Activated CD8-positive, alpha-beta memory T cell treated with anti-CD3 and anti-CD28 coated beads for 4 hours (primary cell): ENCODE data around the gene PDGFRB.

Source experiments
- DNase-seq, 2 donors: peaks; one replicate each; pipeline ENCODE4 v3.0.0-alpha.2; 2020; ENCODE audit warnings: low read depth in 2 of 2

Gene PDGFRB

GRCh38 chr5:150181766-150182545 is 26.3 kb upstream of the PDGFRB start:
- no peak for DNase-seq

GRCh38 chr5:150181027-150181426 is 25.4 kb upstream of the PDGFRB start:
- DNase-seq: no peak

- DNase-seq: no peak
Measured at GRCh38 chr5:150180241-150181026, 24.8 kb upstream of the PDGFRB start.

DNA sequence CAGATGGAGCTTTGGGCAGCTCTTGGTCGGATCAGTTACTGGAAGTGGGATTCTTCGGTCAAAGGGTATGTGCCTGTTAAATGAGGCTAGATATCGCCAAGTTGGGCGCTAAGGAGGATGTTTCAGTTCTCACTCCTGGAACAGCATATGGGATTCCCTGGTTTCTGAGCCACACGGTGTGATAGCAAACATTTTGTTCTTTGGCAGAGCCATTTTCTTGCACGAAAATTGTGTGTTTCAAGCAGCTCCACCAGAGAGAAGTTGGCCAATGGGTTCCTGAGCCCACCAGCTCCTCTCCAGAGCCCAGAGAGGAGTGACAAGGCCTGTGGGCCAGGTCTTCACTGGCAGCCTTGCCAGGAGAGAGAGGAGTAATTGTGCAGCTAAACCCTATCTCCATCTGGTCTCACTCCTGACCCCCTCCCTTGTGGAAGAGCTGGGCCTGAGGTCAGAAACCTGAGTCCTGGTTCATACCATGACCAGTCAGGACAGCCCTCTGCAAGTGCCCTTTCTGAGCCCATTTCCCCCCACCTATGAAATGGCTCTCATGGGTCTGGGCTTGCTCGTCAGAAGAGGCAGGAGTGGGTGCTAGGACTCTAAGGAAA is 23.5 kb upstream of the PDGFRB start:
- no peak for DNase-seq

DNA sequence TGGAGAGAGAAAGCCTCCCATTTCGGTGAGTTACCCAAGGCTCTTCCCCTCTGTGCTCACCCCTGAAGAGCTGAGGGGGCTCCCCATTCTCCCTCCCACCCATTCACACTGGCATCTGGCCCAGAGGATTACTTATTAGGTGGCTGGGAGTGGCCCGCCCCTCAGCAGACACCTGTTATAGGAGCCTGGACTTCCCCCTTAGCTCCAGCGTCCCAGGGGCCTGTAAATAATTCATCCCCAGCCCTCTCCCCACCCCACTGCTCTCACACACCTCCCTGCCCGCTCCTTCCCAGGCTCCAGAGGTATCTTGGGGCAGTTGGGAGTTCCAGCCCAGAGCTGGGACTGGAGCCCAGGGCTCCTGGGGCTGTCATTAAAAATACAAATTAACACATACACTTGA is 22.6 kb upstream of the PDGFRB start:
- no peak for DNase-seq

DNA sequence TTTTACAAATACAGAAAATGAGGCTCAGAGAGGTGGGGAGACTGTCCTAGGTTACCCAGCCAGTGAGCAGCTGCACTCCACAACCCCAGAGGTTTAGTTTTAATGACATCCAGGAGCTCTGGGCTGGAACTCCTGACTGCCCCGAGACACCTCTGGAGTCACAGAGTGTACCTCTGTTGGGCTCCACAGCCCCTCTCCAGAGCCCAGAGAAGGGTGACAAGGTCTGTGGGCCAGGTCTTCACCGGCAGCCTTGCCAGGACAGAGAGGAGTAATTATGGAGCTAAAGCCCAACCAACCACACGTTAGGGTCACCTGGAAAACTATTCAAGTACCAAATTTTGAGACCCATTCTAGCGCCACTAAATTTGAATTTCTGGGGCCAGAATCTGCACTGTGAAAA is 22.1 kb upstream of the PDGFRB start:
- DNase-seq: no peak

DNA sequence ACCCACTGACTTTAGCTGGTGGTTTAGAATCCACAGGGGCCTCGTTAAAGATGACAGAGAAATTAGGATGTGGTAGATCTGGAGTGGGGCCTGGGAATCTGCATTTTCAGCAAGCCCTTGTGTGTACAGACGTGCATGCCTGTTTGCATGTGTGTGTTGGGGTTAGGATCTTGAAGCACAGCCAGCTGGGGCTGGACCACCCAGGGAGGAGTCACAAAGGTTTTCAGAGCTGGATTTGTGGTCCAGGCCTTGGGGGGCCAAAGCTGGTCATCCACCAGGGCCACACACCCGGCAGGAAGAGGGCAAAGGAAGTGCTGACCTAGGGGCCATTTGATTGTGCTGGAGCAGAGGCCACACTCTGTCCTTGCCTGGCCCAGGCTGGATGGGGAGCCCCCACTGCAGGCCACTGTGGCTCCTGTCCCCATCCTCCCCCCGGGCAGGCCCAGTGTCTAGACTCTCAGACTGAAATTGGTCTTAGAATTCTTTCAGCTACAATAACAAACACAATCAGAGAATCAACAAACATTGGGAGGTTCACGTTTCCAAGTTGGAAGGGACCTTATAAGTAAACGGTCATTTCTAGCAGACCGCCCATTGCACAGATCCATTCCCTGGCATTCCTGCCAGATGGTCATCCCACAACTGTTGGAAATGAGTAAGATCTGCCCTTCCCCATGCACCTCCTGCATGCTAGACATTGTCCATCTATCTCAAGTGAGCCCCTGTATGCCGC is 21.3 kb upstream of the PDGFRB start:
- DNase-seq: no peak

DNA sequence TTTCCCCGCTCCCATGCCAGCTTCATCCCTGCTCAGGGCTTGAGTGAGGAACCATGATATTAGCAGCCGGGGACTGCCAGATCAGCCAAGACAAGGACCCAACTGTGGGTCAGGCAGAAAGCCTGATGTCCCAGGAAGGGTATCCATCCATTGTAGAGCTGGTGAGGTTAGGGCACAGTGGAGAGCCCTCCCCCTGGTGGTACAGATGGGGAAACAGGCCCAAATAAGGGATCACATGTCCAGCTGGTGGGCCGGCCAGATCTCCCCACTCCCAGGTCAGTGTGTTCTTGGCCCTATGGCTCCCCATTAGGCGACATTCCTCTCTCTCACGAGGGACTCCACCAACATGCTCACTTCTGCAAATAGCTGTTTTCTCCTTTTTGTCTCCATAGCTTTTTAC is 19.9 kb upstream of the PDGFRB start:
- DNase-seq: no peak

DNA sequence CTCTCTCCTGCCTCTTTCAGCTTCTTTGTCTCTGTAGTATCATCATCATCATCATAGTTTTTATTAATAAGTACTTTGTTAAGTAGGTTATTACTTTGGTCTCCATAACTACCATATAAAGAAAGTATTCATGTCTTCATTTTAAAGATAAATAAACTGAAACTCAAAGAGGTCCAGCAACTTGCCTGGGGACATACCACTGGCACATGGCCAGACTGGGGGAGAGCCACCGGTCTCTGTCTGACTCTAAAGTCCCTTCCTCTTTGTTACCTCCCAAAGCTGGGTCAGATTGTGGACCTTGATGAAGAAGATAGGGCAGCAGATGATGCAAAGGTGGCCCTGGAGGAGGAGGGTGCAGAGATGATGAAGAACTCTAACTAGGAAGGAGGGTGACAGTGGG is 19.4 kb upstream of the PDGFRB start:
- DNase-seq: no peak

GRCh38 chr5:150174285-150174684 is 18.6 kb upstream of the PDGFRB start:
- DNase-seq: no peak

GRCh38 chr5:150173161-150173560 is 17.5 kb upstream of the PDGFRB start:
- no peak for DNase-seq

DNA sequence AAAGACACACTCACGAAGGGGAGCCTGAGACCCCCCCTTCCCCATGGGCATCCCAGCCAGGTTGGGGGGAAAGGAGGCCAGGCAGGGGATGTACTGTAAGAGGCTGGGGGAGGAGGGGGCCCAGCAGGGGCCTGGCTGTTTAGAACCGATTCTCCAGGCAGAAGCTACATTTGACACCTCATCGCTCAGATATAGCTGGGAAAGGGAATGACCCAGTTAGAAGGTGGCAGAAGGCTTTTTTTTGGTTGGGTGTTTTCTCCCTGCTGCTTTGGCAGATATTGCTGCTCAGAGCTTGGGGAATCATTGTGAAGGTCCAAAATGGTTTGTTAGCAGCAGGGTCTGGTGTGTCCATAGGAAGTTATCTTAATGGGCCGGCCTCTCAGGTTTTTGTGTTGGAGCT is 16.9 kb upstream of the PDGFRB start:
- DNase-seq: no peak

GRCh38 chr5:150172145-150172544 is 16.5 kb upstream of the PDGFRB start:
- no peak for DNase-seq

GRCh38 chr5:150168864-150169263 is 13.2 kb upstream of the PDGFRB start:
- no peak for DNase-seq

- DNase-seq: no peak
Measured at GRCh38 chr5:150167908-150168307, 12.3 kb upstream of the PDGFRB start.

DNA sequence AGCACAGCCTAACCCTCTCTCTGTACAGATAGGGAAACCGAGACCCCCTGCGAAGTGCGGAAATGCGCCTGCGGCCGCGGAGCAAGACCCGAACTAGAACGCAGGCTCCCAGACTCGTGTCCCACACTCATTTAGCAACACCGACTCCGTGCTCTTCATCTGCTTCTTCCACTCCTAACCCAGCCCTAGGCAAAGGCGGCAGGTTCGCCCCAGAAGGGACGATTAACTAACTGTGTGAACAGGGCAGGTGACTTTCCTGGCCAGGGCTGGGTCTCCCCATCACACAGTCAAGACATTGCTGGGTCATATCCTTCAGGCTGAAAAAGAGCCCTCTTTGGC is 11.8 kb upstream of the PDGFRB start:
- DNase-seq: no peak

GRCh38 chr5:150166650-150167511 is 11.2 kb upstream of the PDGFRB start, which contains the start of gene CDX1:
CDX1 (plus strand) TSS chr5:150166778; CDS start chr5:150166877, 99 bp downstream.
- DNase-seq: no peak

DNA sequence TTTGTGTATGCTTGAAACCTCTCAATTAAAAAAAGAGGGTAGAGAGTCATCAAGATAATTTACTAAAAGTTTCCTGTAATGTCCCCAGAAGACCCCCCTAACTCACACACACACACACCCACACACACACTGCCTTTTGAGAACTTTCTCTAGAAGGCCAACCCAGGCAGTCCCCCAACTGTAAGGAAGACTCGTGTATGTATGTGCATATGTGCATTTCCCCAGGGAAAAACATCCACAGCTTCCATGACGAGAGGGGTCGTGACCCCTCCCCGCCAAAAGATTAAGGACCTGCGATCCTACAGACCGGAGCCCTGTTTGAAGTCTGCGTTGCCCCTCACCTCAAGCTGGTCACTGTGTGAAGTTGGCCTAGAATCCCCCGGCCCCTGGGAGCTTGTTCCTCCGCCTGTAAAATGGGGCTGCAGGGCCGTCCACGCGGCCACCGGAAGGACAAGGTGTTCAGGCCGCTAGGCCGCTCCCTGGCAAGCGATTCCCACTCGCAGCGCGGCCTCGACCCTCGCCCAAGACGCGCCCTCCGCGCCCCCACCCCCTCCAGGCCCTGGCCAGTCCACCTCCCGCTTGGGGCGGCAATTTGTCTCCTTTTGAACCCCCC is 10.5 kb upstream of the PDGFRB start:
- no peak for DNase-seq

GRCh38 chr5:150164211-150164980 is 8.8 kb upstream of the PDGFRB start:
- DNase-seq: no peak

DNA sequence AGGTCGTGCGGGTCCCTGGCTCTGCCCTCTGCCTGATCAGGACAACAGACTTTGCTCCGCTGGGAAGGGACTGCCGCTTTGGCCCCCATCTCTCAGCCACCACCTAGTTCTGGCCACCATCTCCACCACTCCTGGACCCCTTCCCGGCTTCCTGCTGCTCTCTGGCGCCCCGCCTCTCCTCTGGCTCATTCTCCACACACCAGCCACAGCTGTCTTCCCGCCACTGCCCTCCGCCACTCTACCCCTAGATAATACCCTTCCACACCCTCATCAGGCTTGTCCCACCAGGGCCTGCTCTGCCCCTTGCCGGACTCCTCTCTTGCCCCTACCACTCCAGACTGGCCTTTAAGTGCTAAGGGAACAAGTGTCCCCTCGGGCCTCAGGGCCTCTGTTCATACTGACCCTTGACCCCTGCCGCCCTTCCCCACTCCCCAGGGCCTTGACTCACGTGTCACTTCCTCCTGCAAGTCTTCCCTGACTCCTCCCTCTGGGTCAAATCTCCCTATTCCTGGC is 8.0 kb upstream of the PDGFRB start:
- no peak for DNase-seq
